ACC112 (cell line): Measurements from ENCODE around the gene AFG1L.

ENCODE experiments used
- H2AFZ ChIP-seq: fragments of 200-600 bp; sonication (generic); one replicate; pipeline ENCODE4 v1.6.0; 2017; ENCODE audit warnings: antibody characterized with exemption, low read length; ENCODE audit not compliant: unreplicated experiment
- H3K27ac ChIP-seq: fragments of 200-600 bp; sonication (generic); 2 replicates; pipeline ENCODE4 v1.5.1; 2014; ENCODE audit warnings: low read depth, mild to moderate bottlenecking, antibody characterized with exemption, low read length, moderate library complexity
- H3K27me3 ChIP-seq: fragments of 200-600 bp; sonication (generic); 2 replicates; pipeline ENCODE4 v1.6.1; 2014; ENCODE audit warnings: mild to moderate bottlenecking, antibody characterized with exemption, low read length, moderate library complexity, mixed read lengths; ENCODE audit not compliant: insufficient read depth
- H3K36me3 ChIP-seq: fragments of 200-600 bp; sonication (generic); 2 replicates; pipeline ENCODE4 v1.6.1; 2016; ENCODE audit warnings: mild to moderate bottlenecking, antibody characterized with exemption, low read length, moderate library complexity, mixed read lengths; ENCODE audit not compliant: insufficient read depth
- H3K4me1 ChIP-seq: fragments of 200-600 bp; sonication (generic); one replicate; pipeline ENCODE4 v1.6.1; 2016; ENCODE audit warnings: low read length, mixed read lengths; ENCODE audit not compliant: insufficient read depth, unreplicated experiment, control insufficient read depth
- H3K4me3 ChIP-seq: fragments of 200-600 bp; sonication (generic); 2 replicates; pipeline ENCODE4 v1.5.1; 2014; ENCODE audit warnings: mild to moderate bottlenecking, low read depth, low read length
- H3K79me2 ChIP-seq: fragments of 200-600 bp; sonication (generic); one replicate; pipeline ENCODE4 v1.6.0; 2016; ENCODE audit warnings: low read length; ENCODE audit not compliant: control insufficient read depth, unreplicated experiment, insufficient read depth

Gene AFG1L

GRCh38 chr6:108482559-108482958 lies 187.7 kb downstream of the AFG1L start:
- Histone ChIP-seq H3K27ac (no peak overlapping the region), H3K79me2 (no peaks in the 10 kb centered on the region), H3K27me3 (no peaks in the 10 kb centered on the region), H2AFZ (no peak overlapping the region), H3K36me3 (no peaks in the 10 kb centered on the region), H3K4me3 (no peak overlapping the region), H3K4me1 (no peaks in the 10 kb centered on the region)

- no peaks in the 10 kb centered on the region for H3K79me2 ChIP-seq
- no peak overlapping the region for H2AFZ ChIP-seq
- no peaks in the 10 kb centered on the region for H3K4me1 ChIP-seq
- no peaks in the 10 kb centered on the region for H3K36me3 ChIP-seq
- no peak overlapping the region for H3K4me3 ChIP-seq
- no peak overlapping the region for H3K27ac ChIP-seq
- no peaks in the 10 kb centered on the region for H3K27me3 ChIP-seq
These were observed 189.2 kb downstream of the AFG1L start for GRCh38 chr6:108484016-108484415.

- H3K4me3 ChIP-seq: no peak overlapping the region
- no peak overlapping the region for H2AFZ ChIP-seq
- no peaks in the 10 kb centered on the region for H3K27me3 ChIP-seq
- H3K36me3 ChIP-seq: no peaks in the 10 kb centered on the region
- no peaks in the 10 kb centered on the region for H3K79me2 ChIP-seq
- no peak overlapping the region for H3K27ac ChIP-seq
- H3K4me1 ChIP-seq: no peaks in the 10 kb centered on the region
These were observed 194.8 kb downstream of the AFG1L start for GRCh38 chr6:108489699-108490098.

GRCh38 chr6:108492131-108492766 lies 197.4 kb downstream of the AFG1L start:
- Histone ChIP-seq H3K4me3 (no peak overlapping the region), H3K27ac (no peak overlapping the region), H3K36me3 (no peaks in the 10 kb centered on the region), H3K27me3 (no peaks in the 10 kb centered on the region), H3K79me2 (no peaks in the 10 kb centered on the region), H2AFZ (no peak overlapping the region), H3K4me1 (no peaks in the 10 kb centered on the region)

GRCh38 chr6:108494434-108494833 lies 199.6 kb downstream of the AFG1L start:
- no peak overlapping the region for H3K27ac ChIP-seq
- no peaks in the 10 kb centered on the region for H3K27me3 ChIP-seq
- H3K4me1 ChIP-seq: no peaks in the 10 kb centered on the region
- no peak overlapping the region for H3K4me3 ChIP-seq
- no peak overlapping the region for H2AFZ ChIP-seq
- H3K36me3 ChIP-seq: no peaks in the 10 kb centered on the region
- no peaks in the 10 kb centered on the region for H3K79me2 ChIP-seq

GRCh38 chr6:108497883-108498282 lies 203.0 kb downstream of the AFG1L start:
- Histone ChIP-seq H3K4me1 (peaks cover 4% of the 10 kb centered on the region), H2AFZ (no peak overlapping the region), H3K36me3 (no peaks in the 10 kb centered on the region), H3K27me3 (no peaks in the 10 kb centered on the region), H3K4me3 (no peak overlapping the region), H3K27ac (no peak overlapping the region), H3K79me2 (no peaks in the 10 kb centered on the region)

- peaks cover 4% of the 10 kb centered on the region for H3K4me1 ChIP-seq
- no peaks in the 10 kb centered on the region for H3K27me3 ChIP-seq
- no peak overlapping the region for H3K27ac ChIP-seq
- no peaks in the 10 kb centered on the region for H3K36me3 ChIP-seq
- H2AFZ ChIP-seq: no peak overlapping the region
- no peaks in the 10 kb centered on the region for H3K79me2 ChIP-seq
- no peak overlapping the region for H3K4me3 ChIP-seq
These were observed 206.7 kb downstream of the AFG1L start for GRCh38 chr6:108501559-108501958.

GRCh38 chr6:108502832-108503231 lies 208.0 kb downstream of the AFG1L start:
- Histone ChIP-seq H3K27ac (no peak overlapping the region), H2AFZ (no peak overlapping the region), H3K4me1 (peaks cover 4% of the 10 kb centered on the region), H3K36me3 (no peaks in the 10 kb centered on the region), H3K27me3 (no peaks in the 10 kb centered on the region), H3K79me2 (no peaks in the 10 kb centered on the region), H3K4me3 (no peak overlapping the region)

- Histone ChIP-seq H3K27ac (no peak overlapping the region), H2AFZ (no peak overlapping the region), H3K4me3 (no peak overlapping the region), H3K36me3 (peaks cover 3% of the 10 kb centered on the region; the same call in 1 of the 2 replicates), H3K4me1 (no peaks in the 10 kb centered on the region), H3K27me3 (no peaks in the 10 kb centered on the region), H3K79me2 (no peaks in the 10 kb centered on the region)
These were observed 212.5 kb downstream of the AFG1L start for GRCh38 chr6:108507316-108507715.

GRCh38 chr6:108510461-108511319 lies 215.8 kb downstream of the AFG1L start:
- Histone ChIP-seq H3K4me1 (no peaks in the 10 kb centered on the region), H3K79me2 (no peaks in the 10 kb centered on the region), H3K36me3 (peaks cover 3% of the 10 kb centered on the region; the same call in 1 of the 2 replicates), H3K27ac (no peak overlapping the region), H3K27me3 (no peaks in the 10 kb centered on the region), H2AFZ (no peak overlapping the region), H3K4me3 (no peak overlapping the region)
